K562 (cell line): ENCODE results near the gene TAF15. TPM values are rescaled to one million over a fixed set of nuclear protein-coding genes. Genes with fewer than 3 reads are reported as not detected.

ENCODE experiments used
- ATAC-seq: fragments of 200-7000 bp; cut with Tn5 transposase; 3 replicates; pipeline ENCODE4 v1.9.1; 2020; ENCODE audit warnings: moderate library complexity
- BruUV-seq: library from RNA; stranded (reverse); fragments of 400-500 nt; replicated peaks from 2 replicates; lab custom pipeline; 2021; lab: Mats Ljungman, UMichigan
- CTCF ChIA-PET: fragments of 300-600 bp; formaldehyde crosslinking; extraction: SDS; loops from one replicate; lab custom pipeline; 2021; ENCODE audit warnings: low intra/inter-chr PET ratio; lab: Yijun Ruan, JAX
- POLR2A ChIA-PET: fragments of 300-600, 350-650 bp; sonication (Branson Sonifier 250); formaldehyde crosslinking; extraction: SDS; loops from one replicate; lab custom pipeline; 2021; ENCODE audit warnings: antibody characterized with exemption, inconsistent platforms; lab: Yijun Ruan, JAX
- DNase-seq, 4 experiments: peaks; one replicate each; pipeline versions ENCODE4 v3.0.0 to v3.0.0-alpha.2; 2011 to 2018; ENCODE audit warnings: low spot score in 3 of 4, mixed read lengths in 3 of 4; ENCODE audit errors: extremely low read depth in 1 of 4
- FAIRE-seq: peaks from 2 replicates; lab custom pipeline; 2011; peaks lifted over from hg19 to GRCh38; lab: Jason Lieb, UNC
- H2AFZ ChIP-seq: 2 replicates; pipeline ENCODE4 v1.6.0; 2011; ENCODE audit warnings: low read depth, low read length, control low read depth, inconsistent platforms
- H3K27ac ChIP-seq: fragments of 200-600 bp; 3 replicates; pipeline ENCODE4 v1.8.0; 2011; ENCODE audit warnings: low read depth, mild to moderate bottlenecking, control low read depth, inconsistent platforms, low read length, moderate library complexity, mixed read lengths; ENCODE audit errors: extremely low read depth
- H3K27me3 ChIP-seq, 2 experiments: fragments of 300-600 bp in 1 of 2; 2 replicates in 1 of 2; 3 replicates in 1 of 2; pipeline versions ENCODE4 v1.6.0 to v1.8.0; 2011; ENCODE audit warnings: inconsistent platforms in 2 of 2, low read length in 2 of 2, mild to moderate bottlenecking in 1 of 2, mixed read lengths in 1 of 2, moderate library complexity in 1 of 2; ENCODE audit not compliant: control insufficient read depth in 2 of 2, insufficient read depth in 2 of 2
- H3K36me3 ChIP-seq: fragments of 300-600 bp; 3 replicates; pipeline ENCODE4 v1.8.0; 2011; ENCODE audit warnings: mild to moderate bottlenecking, low read length, inconsistent platforms; ENCODE audit not compliant: control insufficient read depth, insufficient read depth
- H3K4me1 ChIP-seq, 2 experiments: fragments of 200-600 bp in 1 of 2; replicated peaks in 1 of 2; 2 replicates in 1 of 2; 3 replicates in 1 of 2; pipeline versions ENCODE4 v1.5.1 to v1.8.0; 2011; ENCODE audit warnings: inconsistent platforms in 2 of 2, low read length in 2 of 2, mild to moderate bottlenecking in 1 of 2, mixed read lengths in 1 of 2, moderate library complexity in 1 of 2; ENCODE audit not compliant: control insufficient read depth in 2 of 2, insufficient read depth in 2 of 2
- H3K4me2 ChIP-seq: 2 replicates; pipeline ENCODE4 v1.6.1; 2011; ENCODE audit warnings: low read length, control low read depth, inconsistent platforms, mixed read lengths; ENCODE audit not compliant: insufficient read depth
- H3K4me3 ChIP-seq: fragments of 200-600 bp; sonication (generic), shearing (Covaris generic); 2 replicates; pipeline ENCODE4 v1.5.1; 2016; ENCODE audit warnings: control low read depth, inconsistent platforms
- H3K79me2 ChIP-seq: fragments of 200-600 bp; 3 replicates; pipeline ENCODE4 v1.8.0; 2011; ENCODE audit warnings: low read length, inconsistent platforms; ENCODE audit not compliant: control insufficient read depth, insufficient read depth
- H3K9ac ChIP-seq, 2 experiments: 2 replicates each; pipeline versions ENCODE4 v1.6.0 to v1.6.1; 2011; ENCODE audit warnings: low read depth in 2 of 2, low read length in 2 of 2, control low read depth in 1 of 2, inconsistent platforms in 1 of 2, mild to moderate bottlenecking in 1 of 2, mixed read lengths in 1 of 2; ENCODE audit not compliant: insufficient read depth in 1 of 2
- H3K9me1 ChIP-seq: one replicate; pipeline ENCODE4 v1.6.0; 2011; ENCODE audit warnings: inconsistent platforms, mild to moderate bottlenecking, low read length, moderate library complexity; ENCODE audit not compliant: control insufficient read depth, insufficient read depth
- H3K9me3 ChIP-seq: replicated peaks from 2 replicates; pipeline ENCODE4 v1.5.1; 2011; ENCODE audit warnings: low read depth, low read length, inconsistent platforms; ENCODE audit not compliant: control insufficient read depth, insufficient read depth
- H4K20me1 ChIP-seq: replicated peaks from 2 replicates; pipeline ENCODE4 v1.6.1; 2011; ENCODE audit warnings: low read length, inconsistent platforms, mixed read lengths; ENCODE audit not compliant: control insufficient read depth, insufficient read depth
- BHLHE40 ChIP-seq: IDR thresholded peaks from 2 replicates; pipeline ENCODE4 v1.6.1; 2011; ENCODE audit warnings: low read length, improper control_type of control experiment
- FOXM1 ChIP-seq, 2 experiments: fragments of 450-650 bp in 1 of 2; sonication (generic) in 1 of 2; formaldehyde crosslinking in 1 of 2; IDR thresholded peaks; 2 replicates each; pipeline versions ENCODE4 v1.6.1 to v1.9.0; 2017 to 2022; ENCODE audit warnings: low read depth in 2 of 2, mild to moderate bottlenecking in 2 of 2, missing genetic modification reagents in 1 of 2, moderate library complexity in 1 of 2
- FOXP1 ChIP-seq: sonication (generic); formaldehyde crosslinking; IDR thresholded peaks from 2 replicates; pipeline ENCODE4 v1.8.0; 2022; ENCODE audit warnings: mild to moderate bottlenecking, missing genetic modification reagents
- HDGF ChIP-seq: fragments of 450-650 bp; IDR thresholded peaks from 2 replicates; pipeline ENCODE4 v1.6.1; 2016
- HMGN3 ChIP-seq: IDR thresholded peaks from 2 replicates; pipeline ENCODE4 v1.6.1; 2011; ENCODE audit warnings: borderline replicate concordance, low read depth, mild to moderate bottlenecking, mixed read lengths, low read length; ENCODE audit not compliant: insufficient read length; ENCODE audit errors: extremely low read depth
- HOXB6 ChIP-seq: fragments of 250-450 bp; sonication (Bioruptor Pico); IDR thresholded peaks from 2 replicates; pipeline ENCODE4 v1.5.1; 2022; ENCODE audit warnings: mild to moderate bottlenecking, borderline replicate concordance
- ID3 ChIP-seq, 2 experiments: fragments of 250-450 bp in 1 of 2; fragments of 450-650 bp in 1 of 2; sonication (Bioruptor Pico) in 1 of 2; IDR thresholded peaks; 2 replicates each; pipeline versions ENCODE4 v1.6.1 to v1.8.0; 2016 to 2021; ENCODE audit warnings: mild to moderate bottlenecking in 2 of 2, moderate library complexity in 2 of 2, missing compliant biosample characterization in 1 of 2, missing genetic modification characterization in 1 of 2
- MEIS2 ChIP-seq: fragments of 450-650 bp; IDR thresholded peaks from 2 replicates; pipeline ENCODE4 v1.6.1; 2014; ENCODE audit warnings: mild to moderate bottlenecking; ENCODE audit not compliant: partially characterized antibody
- MNT ChIP-seq, 2 experiments: fragments of 450-650 bp; conservative IDR thresholded peaks; 2 replicates each; pipeline ENCODE4 v1.6.1; 2017; ENCODE audit warnings: mild to moderate bottlenecking in 2 of 2, moderate library complexity in 2 of 2
- NFIC ChIP-seq: fragments of 450-650 bp; IDR thresholded peaks from 2 replicates; pipeline ENCODE4 v1.6.1; 2017; ENCODE audit warnings: mild to moderate bottlenecking, inconsistent platforms
- PTRF ChIP-seq: fragments of 450-650 bp; IDR thresholded peaks from 2 replicates; pipeline ENCODE4 v1.6.1; 2016; ENCODE audit warnings: mild to moderate bottlenecking, missing genetic modification characterization, missing compliant biosample characterization
- RAD21 ChIP-seq, 2 experiments: fragments of 250-450 bp in 1 of 2; fragments of 450-650 bp in 1 of 2; sonication (Bioruptor Pico) in 1 of 2; formaldehyde crosslinking in 1 of 2; IDR thresholded peaks in 1 of 2; conservative IDR thresholded peaks in 1 of 2; 2 replicates each; pipeline versions ENCODE4 v1.4.0 to v1.8.0; 2020 to 2022; ENCODE audit warnings: mild to moderate bottlenecking in 2 of 2, moderate library complexity in 1 of 2
- RB1 ChIP-seq: fragments of 450-650 bp; IDR thresholded peaks from 2 replicates; pipeline ENCODE4 v1.6.1; 2017; ENCODE audit warnings: low read depth, mild to moderate bottlenecking
- RBM25 ChIP-seq: fragments of 200-400 bp; formaldehyde crosslinking; IDR thresholded peaks from 2 replicates; pipeline ENCODE4 v1.6.1; 2018; ENCODE audit warnings: low read length, low read depth, moderate library complexity; ENCODE audit not compliant: severe bottlenecking
- SNRNP70 ChIP-seq: fragments of 200-400 bp; formaldehyde crosslinking; optimal IDR thresholded peaks from 2 replicates; pipeline ENCODE3; 2017; ENCODE audit warnings: low read depth, low read length
- XRCC5 ChIP-seq: fragments of 200-400 bp; formaldehyde crosslinking; IDR thresholded peaks from 2 replicates; pipeline ENCODE4 v1.6.1; 2017; ENCODE audit warnings: low read depth, mild to moderate bottlenecking, low read length
- WGBS: fragments of 100-300 bp; shearing (Covaris generic); methylation state at CpG from one replicate; pipeline ENCODE4 v1.1.6; 2016; ENCODE audit warnings: low coverage, mixed read lengths; ENCODE audit not compliant: insufficient coverage; ENCODE audit errors: missing lambda C conversion rate; 5-methylcytosine and 5-hydroxymethylcytosine counted together
- in situ Hi-C: fragments of 300-500 bp; cut with MboI; formaldehyde crosslinking; loops from 4 replicates; pipeline ENCODE4 v1.15.0; 2018; ENCODE audit warnings: inconsistent platforms, mixed read lengths
- intact Hi-C: fragments of 100-400 bp; cut with micrococcal nuclease; formaldehyde crosslinking; loops from 2 replicates; pipeline ENCODE4 v1.14.2; 2022
- polyA plus RNA-seq, 8 experiments: library from polyadenylated mRNA; depleted of rRNA in 4 of 8; stranded (reverse) in 5 of 8; unstranded in 3 of 8; fragments of >200 nt; fragmentation: Nextera tagmentation in 2 of 8; fragmentation: Illumina TruSeq in 1 of 8; extraction: Ambion mirVana in 2 of 8; extraction: Trizol in 1 of 8; gene quantifications; 2 replicates each; pipeline versions ENCODE4 v1.2.1 to v1.2.3, GENCODE V29; 2011 to 2014; ENCODE audit warnings: inconsistent platforms in 1 of 8, missing spikeins in 1 of 8
- total RNA-seq, 7 experiments: library from RNA; depleted of rRNA in 6 of 7; stranded (reverse); fragments of >200 nt in 6 of 7; fragmentation: Illumina TruSeq in 2 of 7; extraction: Trizol in 2 of 7; gene quantifications; 2 replicates each; pipeline versions ENCODE4 v1.2.1 to v1.2.3, GENCODE V29; 2011 to 2021; ENCODE audit warnings: low replicate concordance in 1 of 7
- TF ChIP-seq, protein P1 (sequence below): fragments of 450-650 bp; IDR thresholded peaks from 2 replicates; pipeline ENCODE4 v1.6.1; 2016; ENCODE audit warnings: missing biosample characterization, missing genetic modification characterization

The TAF15 gene
- total and polyA plus RNA-seq, 9 of the 15 experiments (the other 6 are each of a cell fraction or from before 2014, with no cell fraction given): 4.1 to 272 (median 56.8) TPM

DNA sequence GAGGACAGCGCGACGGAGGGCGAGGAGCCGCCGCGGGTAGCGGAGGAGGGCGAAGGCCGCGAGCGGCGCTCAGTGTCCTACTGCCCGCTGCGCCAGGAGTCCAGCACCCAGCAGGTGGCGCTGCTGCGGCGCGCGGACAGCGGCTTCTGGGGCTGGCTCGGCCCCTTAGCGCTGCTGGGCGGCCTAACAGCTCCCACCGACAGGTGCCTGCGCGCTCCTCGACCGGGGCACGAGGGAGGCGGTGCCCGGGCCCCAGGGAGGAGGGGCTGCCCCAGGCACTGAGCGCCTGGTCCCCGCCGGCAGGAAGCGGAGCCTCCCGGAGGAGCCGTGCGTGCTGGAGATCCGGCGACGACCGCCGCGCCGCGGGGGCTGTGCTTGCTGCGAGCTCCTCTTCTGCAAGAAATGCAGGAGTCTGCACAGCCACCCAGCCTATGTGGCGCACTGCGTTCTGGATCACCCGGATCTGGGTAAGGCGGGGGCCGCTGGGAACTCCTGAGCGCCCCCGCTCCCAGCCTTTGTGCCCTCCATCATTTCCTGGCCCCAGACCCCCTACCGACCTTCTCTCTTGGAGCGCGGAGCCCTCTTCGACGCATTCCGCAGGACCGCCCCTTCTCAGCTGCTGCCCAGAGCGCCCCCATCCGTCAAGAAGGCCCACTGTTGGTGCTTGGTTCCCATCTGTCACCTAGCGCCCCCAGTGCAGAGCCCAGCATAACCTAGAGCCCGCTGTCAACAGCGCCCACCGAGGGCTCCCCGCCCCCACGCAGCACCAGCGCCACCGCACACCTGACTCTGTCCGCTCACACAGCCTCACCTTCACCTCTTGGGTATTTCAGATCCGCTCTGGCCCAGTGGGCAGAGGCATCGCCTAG is 44.9 kb upstream of the TAF15 start:
- WGBS: 4% methylated on average over 72 of the region's 75 CpGs
- no peaks in the 10 kb centered on the region for H3K79me2 ChIP-seq
- no peaks in the 10 kb centered on the region for H3K9me3 ChIP-seq
- CTCF ChIA-PET: interaction anchor here (0.6 to 2.9 kb wide), 6 partner anchors 9 to 245 kb away, joined by 3 to 39 read pairs (median 4); partner anchors contain the start of gene TAF15
- no peak overlapping the region for H3K27ac ChIP-seq
- DNase-seq (peak; percentile 91 to 94 (median 92)), FAIRE-seq (no peak), ATAC-seq (peak; percentile 99)
- in situ Hi-C loops (no loop called here), intact Hi-C loops (loop anchor here (1.0 to 10.0 kb wide), 2 partner anchors 40 to 180 kb away; partner anchors contain the start of gene LYZL6)
- H3K36me3 ChIP-seq: no peaks in the 10 kb centered on the region
- H4K20me1 ChIP-seq: no peaks in the 10 kb centered on the region
- peaks cover 3% of the 10 kb centered on the region for H3K9me1 ChIP-seq
- peak overlapping the region; percentile 94 for H2AFZ ChIP-seq
- H3K27me3 ChIP-seq: peaks cover 32 to 70% of the 10 kb centered on the region in 2 experiments; a peak in 4 of 5 replicates
- no TSS peak for BruUV-seq
- H3K4me1 ChIP-seq: peaks cover 0 to 18% of the 10 kb centered on the region in 2 experiments; a peak in 3 of 5 replicates
- peak overlapping the region; percentile 76 for H3K4me2 ChIP-seq
- H3K4me3 ChIP-seq: peak overlapping the region; percentile 45
- H3K9ac ChIP-seq: peak overlapping the region in 1 of 2 experiments; percentile 84; a peak in 2 of 4 replicates
- POLR2A ChIA-PET: interaction anchor here (0.6 to 2.3 kb wide), 6 partner anchors 8 to 1344 kb away, joined by 3 to 13 read pairs (median 3); partner anchors contain the start of gene TAF15
- TF ChIP-seq RB1 (peak; percentile 93), BHLHE40 (peak; percentile 65), RBM25 (peak; percentile 61), FOXM1 (IDR thresholded peaks at IDR 0.05; ENCODE audit: low read depth) (no peak), FOXM1 (CRISPR knock-in tag; IDR thresholded peaks at IDR 0.05; ENCODE audit: low read depth) (no peak), ID3 (CRISPR knock-in tag; IDR thresholded peaks at IDR 0.05) (no peak), ID3 (tag; IDR thresholded peaks at IDR 0.05) (0 out of 2 replicates have a peak, but pooled peaks have one; percentile 54), PTRF (no peak), FOXP1 (CRISPR knock-in tag) (0 out of 2 replicates have a peak, but pooled peaks have one; percentile 31), MEIS2 (peak; percentile 6), NFIC (peak; percentile 38; the same call in 1 of the 2 replicates), RAD21 (CRISPR knock-in tag; conservative IDR thresholded peaks at IDR 0.05 in 1 of 2, IDR thresholded peaks at IDR 0.05 in 1 of 2) (peak; percentile 79 to 95), XRCC5 (peak; percentile 69), MNT (conservative IDR thresholded peaks at IDR 0.05) (peak in 1 of 2 experiments; percentile 56; a peak in 2 of 4 replicates), HDGF (no peak), HMGN3 (peak; percentile 66), HOXB6 (CRISPR knock-in tag) (no peak), SNRNP70 (no peak)
- TF ChIP-seq, protein P1, sequence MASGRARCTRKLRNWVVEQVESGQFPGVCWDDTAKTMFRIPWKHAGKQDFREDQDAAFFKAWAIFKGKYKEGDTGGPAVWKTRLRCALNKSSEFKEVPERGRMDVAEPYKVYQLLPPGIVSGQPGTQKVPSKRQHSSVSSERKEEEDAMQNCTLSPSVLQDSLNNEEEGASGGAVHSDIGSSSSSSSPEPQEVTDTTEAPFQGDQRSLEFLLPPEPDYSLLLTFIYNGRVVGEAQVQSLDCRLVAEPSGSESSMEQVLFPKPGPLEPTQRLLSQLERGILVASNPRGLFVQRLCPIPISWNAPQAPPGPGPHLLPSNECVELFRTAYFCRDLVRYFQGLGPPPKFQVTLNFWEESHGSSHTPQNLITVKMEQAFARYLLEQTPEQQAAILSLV (tag): no peak
